GM18951 (cell line): ENCODE measurements around the gene POLD3.

ENCODE experiments used
- POLR2A ChIP-seq: IDR thresholded peaks from 4 replicates; pipeline ENCODE4 v1.6.1; 2011; ENCODE audit warnings: mild to moderate bottlenecking; ENCODE audit not compliant: insufficient read length, insufficient read depth; ENCODE audit errors: extremely low read depth
- in situ Hi-C: fragments of 300-500 bp; cut with MboI; formaldehyde crosslinking; loops from one replicate; pipeline ENCODE4 v1.12.0; 2022; ENCODE audit warnings: low sequenced_read_pairs, mixed read lengths, inconsistent platforms; ENCODE audit not compliant: unreplicated experiment

Gene POLD3

GRCh38 chr11:74686792-74687191 lies 94.4 kb downstream of the POLD3 start:
- TF ChIP-seq POLR2A, result no peak
- in situ Hi-C loops, result no loop called here

GRCh38 chr11:74687237-74688023 lies 95.0 kb downstream of the POLD3 start:
- no peak for TF ChIP-seq POLR2A
- in situ Hi-C loops, result no loop called here

GRCh38 chr11:74689666-74690065 lies 97.3 kb downstream of the POLD3 start:
- in situ Hi-C loops, result no loop called here
- TF ChIP-seq POLR2A, result no peak

GRCh38 chr11:74691755-74692154 lies 99.4 kb downstream of the POLD3 start:
- in situ Hi-C loops, result no loop called here
- TF ChIP-seq POLR2A, result no peak
